Embryonic facial prominence (tissue), 1 donor: ENCODE measurements around the gene APOOL.

ENCODE experiments used
- DNase-seq: peaks from one replicate; pipeline ENCODE4 v3.0.0-alpha.2; 2016; ENCODE audit errors: extremely low spot score

Gene APOOL

GRCh38 chrX:85084770-85085393 is 81.2 kb downstream of the APOOL start:
- DNase-seq = no peak

- no peak for DNase-seq
These were observed 85.7 kb downstream of the APOOL start for GRCh38 chrX:85089321-85089840.

- DNase-seq = no peak
These were observed 103.7 kb downstream of the APOOL start for GRCh38 chrX:85107407-85107806.

GRCh38 chrX:85108165-85108564 is 104.5 kb downstream of the APOOL start:
- no peak for DNase-seq

DNA sequence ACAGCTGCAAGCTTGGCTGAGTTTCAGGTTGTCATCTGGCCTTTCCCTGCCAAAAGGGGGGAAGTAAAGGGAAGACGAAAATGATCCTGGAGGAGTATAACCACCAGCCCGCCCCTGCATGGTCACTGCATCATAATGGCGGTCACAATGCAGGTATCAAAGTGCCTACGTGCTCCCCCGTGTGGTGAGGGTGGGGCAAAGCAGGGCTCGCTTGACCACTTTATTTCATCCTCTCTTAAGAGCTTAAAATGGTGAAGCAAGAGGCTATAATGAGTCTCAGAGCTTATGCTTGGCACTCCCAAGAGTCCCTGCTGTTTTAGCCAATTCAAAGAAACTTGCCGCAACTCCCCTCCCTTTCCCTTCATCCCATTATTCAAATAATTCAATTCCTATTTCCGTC is 105.6 kb downstream of the APOOL start:
- no peak for DNase-seq

DNA sequence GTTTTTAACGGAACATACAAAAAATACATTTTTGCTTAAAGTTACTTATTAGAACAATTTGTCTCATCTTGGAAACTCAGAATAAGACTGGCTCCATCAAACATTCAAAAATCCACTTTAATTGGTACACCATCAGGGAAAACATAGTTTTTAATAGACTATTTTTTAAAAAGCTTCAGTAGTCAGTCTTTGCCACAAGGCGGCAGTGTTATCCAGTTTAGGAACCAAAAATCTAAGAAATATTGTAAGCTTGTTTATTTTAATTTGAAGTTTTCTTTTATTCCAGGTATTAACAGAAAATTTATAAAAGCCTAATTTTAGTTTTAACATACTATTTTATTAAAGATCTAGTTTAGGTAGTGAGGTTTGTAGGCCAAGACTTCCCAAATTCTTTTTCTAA is 107.7 kb downstream of the APOOL start:
- DNase-seq = no peak

DNA sequence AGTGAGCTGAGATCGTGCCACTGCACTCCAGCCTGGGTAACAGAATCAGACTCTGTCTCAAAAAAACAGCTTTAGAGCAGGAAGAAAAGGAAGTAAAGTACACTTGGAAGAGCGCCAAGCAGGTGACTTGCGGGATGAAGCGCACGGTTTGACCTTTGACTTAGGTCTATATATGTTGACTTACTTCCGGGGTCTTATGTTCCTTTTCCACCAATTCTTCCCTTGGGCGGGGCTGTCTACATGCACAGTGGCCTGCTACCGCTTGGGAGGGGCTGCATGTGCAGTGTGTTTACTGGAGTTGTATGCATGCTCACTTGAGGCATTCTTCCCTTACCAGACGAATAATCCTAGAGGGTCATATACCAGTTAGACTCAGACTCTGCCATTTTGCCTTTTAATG is 108.6 kb downstream of the APOOL start:
- no peak for DNase-seq

DNA sequence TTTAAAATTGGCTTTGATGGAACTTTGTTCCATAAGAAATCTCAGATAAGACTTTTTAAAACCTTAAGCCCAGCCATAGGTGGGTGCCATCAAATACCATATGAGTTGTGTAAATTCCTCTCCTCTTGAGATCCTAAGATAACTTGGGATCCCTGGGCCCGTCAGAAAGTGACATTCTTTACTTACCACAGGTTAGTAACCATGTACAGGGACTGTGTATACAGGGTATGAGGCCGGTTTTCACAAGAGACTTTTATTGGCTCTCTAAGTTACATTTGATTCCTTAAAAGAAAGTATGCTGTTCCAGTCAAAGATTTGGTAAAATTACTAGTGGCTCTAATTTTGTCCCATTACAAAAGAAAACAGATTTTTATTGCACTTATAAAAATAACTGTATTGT is 110.1 kb downstream of the APOOL start:
- DNase-seq = no peak

DNA sequence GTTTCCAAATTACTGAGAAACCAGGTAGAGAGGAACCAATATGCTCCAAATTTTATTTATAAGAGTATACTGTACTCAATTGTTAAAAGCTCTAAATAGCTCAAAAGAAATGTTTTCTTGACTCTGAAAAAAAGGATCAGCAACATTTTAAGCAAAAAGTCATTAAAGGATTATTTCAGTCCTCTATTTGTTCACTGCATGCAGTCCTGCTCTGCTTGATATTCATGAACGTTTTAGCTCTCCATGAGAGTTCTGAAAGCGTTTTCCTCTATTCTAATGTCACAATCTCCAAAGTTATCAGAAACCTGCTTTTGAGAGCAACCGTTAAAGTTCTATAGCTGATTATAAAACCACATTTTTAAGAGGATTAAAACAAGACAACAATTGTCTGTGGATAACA is 110.5 kb downstream of the APOOL start:
- no peak for DNase-seq

GRCh38 chrX:85114776-85115175 is 111.1 kb downstream of the APOOL start:
- DNase-seq = no peak

- DNase-seq = no peak
These were observed 111.6 kb downstream of the APOOL start for GRCh38 chrX:85115252-85115651.

GRCh38 chrX:85136409-85136808 is 132.7 kb downstream of the APOOL start:
- no peak for DNase-seq

GRCh38 chrX:85139422-85139821 is 135.7 kb downstream of the APOOL start:
- DNase-seq = no peak

DNA sequence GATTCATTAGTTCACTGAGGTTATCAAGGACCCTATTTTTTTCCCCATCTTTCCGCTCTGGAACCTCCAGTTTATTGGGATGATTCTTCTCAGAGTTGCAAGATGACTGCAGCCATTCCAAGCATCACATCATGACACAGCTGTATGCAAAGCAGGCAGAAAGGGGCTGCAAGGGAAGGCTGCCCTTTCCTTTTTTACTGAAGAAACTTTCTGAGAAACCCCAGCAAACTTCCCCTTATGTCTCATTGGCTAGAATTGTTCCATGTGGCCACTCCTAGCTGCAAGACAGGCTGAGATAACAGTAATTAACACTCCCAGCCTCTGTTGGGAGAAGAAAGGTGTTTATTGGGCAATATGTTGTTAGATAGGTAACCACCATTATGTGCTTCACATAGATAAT is 137.3 kb downstream of the APOOL start:
- no peak for DNase-seq
